GM19397 (cell line): ENCODE data around the gene DYDC2.
A peak's percentile ranks its signal among the peaks of the same experiment; 100 is the strongest.
"Not testable (repeated sequence)": the region's sequence is repeated elsewhere in the genome, so short reads cannot be mapped to it uniquely, and the experiment has no call there.

Experiments
- ATAC-seq: cut with Tn5 transposase; IDR thresholded peaks from one replicate; pipeline ENCODE4 v1.9.1; 2021; ENCODE audit warnings: mild to moderate bottlenecking, moderate library complexity; ENCODE audit not compliant: unreplicated experiment

DYDC2 gene

GRCh38 chr10:80356563-80356988, at the start of gene DYDC2, which contains the start of gene DYDC1:
DYDC2 (plus strand) TSS chr10:80356781; CDS start chr10:80362444, 5,663 bp downstream.
DYDC1 (minus strand) TSS chr10:80356755; CDS start chr10:80352601, 4,154 bp downstream.
- ATAC-seq = peak; percentile 85

GRCh38 chr10:80313523-80313922, 43.1 kb upstream of the DYDC2 start:
- no peak for ATAC-seq

GRCh38 chr10:80315391-80315790, 41.2 kb upstream of the DYDC2 start:
- ATAC-seq = no peak

- ATAC-seq = no peak
Measured at GRCh38 chr10:80318742-80319141, 37.8 kb upstream of the DYDC2 start.

- ATAC-seq = no peak
Measured at GRCh38 chr10:80319318-80319717, 37.3 kb upstream of the DYDC2 start.

GRCh38 chr10:80319725-80320290, 36.8 kb upstream of the DYDC2 start:
- ATAC-seq = no peak

- no peak for ATAC-seq
Measured at GRCh38 chr10:80320377-80320776, 36.2 kb upstream of the DYDC2 start.

GRCh38 chr10:80321183-80321582, 35.4 kb upstream of the DYDC2 start:
- ATAC-seq = no peak

- no peak for ATAC-seq
Measured at GRCh38 chr10:80322158-80322557, 34.4 kb upstream of the DYDC2 start.

- ATAC-seq = no peak
Measured at GRCh38 chr10:80322711-80323110, 33.9 kb upstream of the DYDC2 start.

- ATAC-seq = no peak
Measured at GRCh38 chr10:80323311-80323710, 33.3 kb upstream of the DYDC2 start.

- ATAC-seq = no peak
Measured at GRCh38 chr10:80324086-80324485, 32.5 kb upstream of the DYDC2 start.

GRCh38 chr10:80324891-80325364, 31.7 kb upstream of the DYDC2 start:
- no peak for ATAC-seq

- ATAC-seq = no peak
Measured at GRCh38 chr10:80333983-80334382, 22.6 kb upstream of the DYDC2 start.

- ATAC-seq = no peak
Measured at GRCh38 chr10:80344276-80344675, 12.3 kb upstream of the DYDC2 start.

GRCh38 chr10:80344912-80345311, 11.7 kb upstream of the DYDC2 start:
- ATAC-seq = no peak

GRCh38 chr10:80350251-80350650, 6.3 kb upstream of the DYDC2 start:
- no peak for ATAC-seq

- no peak for ATAC-seq
Measured at GRCh38 chr10:80351220-80351619, 5.4 kb upstream of the DYDC2 start.

GRCh38 chr10:80356989-80357850, 639 bp downstream of the DYDC2 start:
- ATAC-seq = no peak

GRCh38 chr10:80357851-80358125, 1.2 kb downstream of the DYDC2 start:
- ATAC-seq = no peak

- not testable (repeated sequence) for ATAC-seq
Measured at GRCh38 chr10:80358925-80359324, 2.3 kb downstream of the DYDC2 start.

GRCh38 chr10:80359644-80360043, 3.1 kb downstream of the DYDC2 start:
- ATAC-seq = no peak
